ENCODE measurements around the gene FANCG.

The FANCG gene

DNA sequence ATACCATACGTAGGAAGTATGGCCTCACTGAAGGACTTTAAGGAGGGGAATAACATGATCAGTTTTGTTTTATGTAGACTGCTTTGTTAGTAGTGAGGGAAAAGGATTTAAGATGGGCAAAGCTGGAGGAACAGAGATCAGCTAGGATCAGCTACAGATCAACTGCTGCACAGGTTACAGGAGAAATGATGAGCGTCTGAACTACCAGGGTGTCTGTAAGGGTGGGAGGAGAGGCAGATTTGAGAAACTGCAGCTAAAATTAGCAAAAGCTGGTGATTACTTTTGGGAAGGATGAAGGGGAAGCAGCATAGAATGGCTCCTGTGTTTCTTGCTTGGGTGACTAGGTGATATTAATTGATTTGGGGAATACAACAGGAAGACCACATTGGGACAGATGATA, 46.6 kb downstream of the FANCG start:
- TF ChIP-seq, protein P1, sequence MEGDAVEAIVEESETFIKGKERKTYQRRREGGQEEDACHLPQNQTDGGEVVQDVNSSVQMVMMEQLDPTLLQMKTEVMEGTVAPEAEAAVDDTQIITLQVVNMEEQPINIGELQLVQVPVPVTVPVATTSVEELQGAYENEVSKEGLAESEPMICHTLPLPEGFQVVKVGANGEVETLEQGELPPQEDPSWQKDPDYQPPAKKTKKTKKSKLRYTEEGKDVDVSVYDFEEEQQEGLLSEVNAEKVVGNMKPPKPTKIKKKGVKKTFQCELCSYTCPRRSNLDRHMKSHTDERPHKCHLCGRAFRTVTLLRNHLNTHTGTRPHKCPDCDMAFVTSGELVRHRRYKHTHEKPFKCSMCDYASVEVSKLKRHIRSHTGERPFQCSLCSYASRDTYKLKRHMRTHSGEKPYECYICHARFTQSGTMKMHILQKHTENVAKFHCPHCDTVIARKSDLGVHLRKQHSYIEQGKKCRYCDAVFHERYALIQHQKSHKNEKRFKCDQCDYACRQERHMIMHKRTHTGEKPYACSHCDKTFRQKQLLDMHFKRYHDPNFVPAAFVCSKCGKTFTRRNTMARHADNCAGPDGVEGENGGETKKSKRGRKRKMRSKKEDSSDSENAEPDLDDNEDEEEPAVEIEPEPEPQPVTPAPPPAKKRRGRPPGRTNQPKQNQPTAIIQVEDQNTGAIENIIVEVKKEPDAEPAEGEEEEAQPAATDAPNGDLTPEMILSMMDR (IDR thresholded peaks at IDR 0.05; ENCODE audit: insufficient read depth, low read depth, low read length, missing control alignments): no peak
- no peak for DNase-seq (ENCODE audit: low read depth)
- H3K4me3 ChIP-seq (ENCODE audit: low read length): no peak overlapping the region

DNA sequence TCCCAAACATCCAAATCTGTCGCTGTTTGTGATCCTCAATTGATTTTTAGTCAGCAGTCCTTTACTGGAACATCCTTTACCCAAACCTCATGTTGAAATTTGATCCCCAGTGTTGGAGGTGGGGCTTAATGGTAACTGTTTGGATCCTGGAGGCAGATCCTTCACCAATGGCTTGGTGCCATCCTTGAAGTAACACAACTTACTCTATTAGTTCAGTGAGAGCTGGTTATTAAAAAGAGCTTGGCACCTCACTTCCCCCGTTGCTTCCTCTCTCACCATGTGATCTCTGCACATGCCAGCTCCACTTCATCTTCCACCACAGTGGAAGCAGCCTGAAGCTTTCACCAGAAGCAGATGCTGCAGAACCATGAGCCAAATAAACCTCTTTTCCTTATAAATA, 49.9 kb downstream of the FANCG start:
- DNase-seq (ENCODE audit: low read depth): no peak
- no peak overlapping the region for H3K4me3 ChIP-seq (ENCODE audit: low read length)
- TF ChIP-seq, protein P1 (IDR thresholded peaks at IDR 0.05; ENCODE audit: insufficient read depth, low read depth, low read length, missing control alignments): no peak

DNA sequence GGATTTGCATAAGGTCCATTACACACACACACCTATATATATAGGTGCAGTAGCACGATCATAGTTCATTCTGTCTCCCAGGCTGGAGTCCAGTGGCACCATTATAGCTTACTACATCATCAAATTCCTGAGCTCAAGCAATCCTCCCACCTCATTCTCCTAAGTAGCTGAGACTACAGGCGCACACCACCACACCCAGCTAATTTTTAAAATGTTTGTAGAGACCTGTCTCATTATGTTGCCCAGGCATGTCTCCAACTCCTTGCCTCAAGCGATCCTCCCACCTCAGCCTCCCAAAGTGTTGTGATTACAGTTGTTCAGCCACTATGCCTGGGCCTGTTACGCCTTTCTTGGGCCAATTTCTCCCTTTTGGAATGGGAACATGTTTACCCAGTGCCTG, 50.5 kb downstream of the FANCG start:
- TF ChIP-seq, protein P1 (IDR thresholded peaks at IDR 0.05; ENCODE audit: insufficient read depth, low read depth, low read length, missing control alignments): no peak
- no peak overlapping the region for H3K4me3 ChIP-seq (ENCODE audit: low read length)
- DNase-seq (ENCODE audit: low read depth): peak; percentile 81

DNA sequence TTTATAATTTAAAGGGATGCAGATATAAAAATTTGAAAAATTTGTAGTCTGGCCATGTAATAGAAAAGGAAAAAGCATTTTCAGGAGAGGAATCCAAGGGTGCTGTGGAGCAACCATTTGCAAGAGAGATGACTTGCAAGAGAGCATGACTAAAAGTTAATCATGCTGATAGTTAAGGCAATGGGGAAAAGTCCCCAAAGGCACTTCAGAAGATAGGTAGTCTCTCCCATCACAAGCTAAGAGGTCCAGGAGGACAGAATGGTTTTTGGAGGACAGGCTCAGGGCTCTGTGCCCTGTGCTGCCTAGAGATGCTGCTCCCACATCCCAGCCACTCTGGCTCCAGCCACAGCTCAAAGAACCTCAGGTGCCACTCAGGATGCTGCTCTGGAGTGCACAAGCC, 51.4 kb downstream of the FANCG start:
- TF ChIP-seq, protein P1 (IDR thresholded peaks at IDR 0.05; ENCODE audit: insufficient read depth, low read depth, low read length, missing control alignments): no peak
- DNase-seq (ENCODE audit: low read depth): peak; percentile 80
- H3K4me3 ChIP-seq (ENCODE audit: low read length): no peak overlapping the region

DNA sequence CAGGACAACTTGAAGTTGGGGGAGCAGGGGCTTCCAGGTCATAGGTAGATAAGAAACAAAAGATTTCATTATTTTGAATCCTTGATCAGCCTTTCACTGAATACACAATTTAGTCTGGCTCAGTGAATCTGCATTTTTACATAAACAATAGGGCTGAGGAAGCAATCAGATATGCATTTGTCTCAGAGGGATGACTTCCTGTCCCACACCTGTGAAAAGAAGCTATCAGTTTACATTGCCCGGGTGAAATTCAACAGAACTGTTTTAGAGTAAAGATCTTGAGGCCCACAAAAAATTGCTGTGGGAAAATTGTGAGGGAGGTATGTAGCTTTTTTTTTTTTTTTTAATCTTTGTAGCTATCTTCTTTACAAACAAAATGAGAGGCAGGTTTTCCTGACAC, 51.9 kb downstream of the FANCG start:
- H3K4me3 ChIP-seq (ENCODE audit: low read length): no peak overlapping the region
- TF ChIP-seq, protein P1 (IDR thresholded peaks at IDR 0.05; ENCODE audit: insufficient read depth, low read depth, low read length, missing control alignments): no peak
- no peak for DNase-seq (ENCODE audit: low read depth)

DNA sequence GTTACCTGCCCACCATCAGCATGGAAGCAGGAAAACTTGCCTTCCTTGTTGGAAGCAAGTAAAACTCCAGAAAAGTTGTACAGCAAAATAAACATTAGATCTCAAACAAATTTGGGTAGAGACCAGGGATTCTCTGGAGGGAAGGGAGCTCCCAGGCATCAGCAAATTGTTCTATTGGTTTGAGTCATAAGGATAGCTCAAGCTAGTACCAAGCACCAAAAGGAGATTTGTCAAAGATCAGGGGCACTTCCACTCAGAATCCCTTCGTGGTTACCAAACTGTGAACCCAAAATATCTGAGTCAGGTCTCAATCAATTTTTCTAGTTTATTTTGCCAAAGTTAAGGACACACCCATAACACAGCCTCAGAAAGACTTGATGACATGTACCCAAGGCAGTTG, 52.4 kb downstream of the FANCG start:
- no peak overlapping the region for H3K4me3 ChIP-seq (ENCODE audit: low read length)
- TF ChIP-seq, protein P1 (IDR thresholded peaks at IDR 0.05; ENCODE audit: insufficient read depth, low read depth, low read length, missing control alignments): no peak
- no peak for DNase-seq (ENCODE audit: low read depth)

DNA sequence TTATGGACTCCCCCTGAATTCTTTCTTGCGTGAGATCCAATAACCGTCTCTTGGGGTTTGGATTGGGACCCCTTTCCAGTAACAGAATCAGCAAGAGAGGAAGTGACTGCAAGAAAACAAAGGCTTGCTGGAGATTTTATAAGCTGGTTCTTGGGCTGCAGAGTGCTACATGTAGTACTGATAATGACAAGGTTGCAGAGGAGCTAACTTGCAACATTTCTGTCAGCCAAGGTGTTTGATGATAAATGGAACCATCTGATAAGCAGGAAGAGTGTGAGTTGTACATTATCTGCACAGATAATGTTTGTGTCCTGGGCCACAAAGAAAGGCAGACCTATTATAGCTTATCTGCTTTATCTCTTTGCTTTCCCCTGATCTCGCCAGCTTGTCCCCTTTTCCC, 53.1 kb downstream of the FANCG start:
- no peak overlapping the region for H3K4me3 ChIP-seq (ENCODE audit: low read length)
- no peak for DNase-seq (ENCODE audit: low read depth)
- TF ChIP-seq, protein P1 (IDR thresholded peaks at IDR 0.05; ENCODE audit: insufficient read depth, low read depth, low read length, missing control alignments): no peak
